WTC11 (cell line): ENCODE measurements around the gene IRF4. TPM values are rescaled to one million over a fixed set of nuclear protein-coding genes. Genes with fewer than 3 reads are reported as not detected.

Experiments
- ATAC-seq: fragments of 200-7000 bp; cut with Tn5 transposase; 2 replicates; pipeline ENCODE4 v1.10.0; 2021; ENCODE audit warnings: mild to moderate bottlenecking, moderate library complexity
- CTCF ChIA-PET: fragments of 300-600 bp; sonication (Branson Sonifier 250); formaldehyde crosslinking; loops from one replicate; lab custom pipeline; 2021; ENCODE audit warnings: antibody characterized with exemption; lab: Charles Lee
- POLR2A ChIA-PET: fragments of 350-600 bp; sonication (Branson Sonifier 250); formaldehyde crosslinking; loops from one replicate; lab custom pipeline; 2021; ENCODE audit warnings: antibody characterized with exemption; lab: Charles Lee
- DNase-seq: peaks from one replicate; pipeline ENCODE4 v3.0.0; 2021; ENCODE audit warnings: low spot score
- H3K27ac Mint-ChIP-seq: 2 replicates; pipeline ENCODE4 v1.8.0; 2021; ENCODE audit warnings: mixed read lengths
- H3K27me3 Mint-ChIP-seq: 2 replicates; pipeline ENCODE4 v1.8.0; 2021; ENCODE audit warnings: low read depth, mild to moderate bottlenecking, moderate library complexity, mixed read lengths
- H3K36me3 Mint-ChIP-seq: 2 replicates; pipeline ENCODE4 v1.8.0; 2021; ENCODE audit warnings: mixed read lengths
- H3K4me1 Mint-ChIP-seq: 2 replicates; pipeline ENCODE4 v1.8.0; 2022; ENCODE audit warnings: mixed read lengths
- H3K4me3 Mint-ChIP-seq: 2 replicates; pipeline ENCODE4 v1.8.0; 2021; ENCODE audit warnings: mild to moderate bottlenecking, moderate library complexity, mixed read lengths
- H3K9me3 Mint-ChIP-seq: 2 replicates; pipeline ENCODE4 v1.8.0; 2021; ENCODE audit warnings: mixed read lengths
- ATF1 ChIP-seq: sonication (generic); formaldehyde crosslinking; IDR thresholded peaks from 2 replicates; pipeline ENCODE4 v1.8.1; 2023; ENCODE audit warnings: mild to moderate bottlenecking, moderate library complexity, missing genetic modification reagents
- CREM ChIP-seq: sonication (generic); formaldehyde crosslinking; IDR thresholded peaks from 2 replicates; pipeline ENCODE4 v1.8.1; 2022; ENCODE audit warnings: mild to moderate bottlenecking, missing genetic modification reagents, moderate library complexity
- ESRRA ChIP-seq: sonication (generic); formaldehyde crosslinking; IDR thresholded peaks from 2 replicates; pipeline ENCODE4 v1.8.1; 2022; ENCODE audit warnings: mild to moderate bottlenecking, missing genetic modification reagents, borderline replicate concordance
- FOXJ3 ChIP-seq: sonication (generic); formaldehyde crosslinking; IDR thresholded peaks from 2 replicates; pipeline ENCODE4 v1.9.0; 2021; ENCODE audit warnings: missing genetic modification reagents, mild to moderate bottlenecking, borderline replicate concordance
- GTF2I ChIP-seq: fragments of 250-450 bp; sonication (Bioruptor Pico); conservative IDR thresholded peaks from 2 replicates; pipeline ENCODE4 v1.4.0; 2021; ENCODE audit warnings: mild to moderate bottlenecking
- HMGA2 ChIP-seq: fragments of 250-450 bp; sonication (Bioruptor Pico); IDR thresholded peaks from 2 replicates; pipeline ENCODE4 v1.4.0; 2021; ENCODE audit warnings: mild to moderate bottlenecking, moderate library complexity
- IRF2 ChIP-seq: sonication (generic); formaldehyde crosslinking; IDR thresholded peaks from 2 replicates; pipeline ENCODE4 v1.8.0; 2022; ENCODE audit warnings: low read depth, missing genetic modification reagents, borderline replicate concordance
- NFATC4 ChIP-seq: fragments of 250-450 bp; sonication (Bioruptor Pico); IDR thresholded peaks from 2 replicates; pipeline ENCODE4 v1.9.0; 2021; ENCODE audit warnings: mild to moderate bottlenecking
- NR1H2 ChIP-seq: sonication (generic); formaldehyde crosslinking; IDR thresholded peaks from 2 replicates; pipeline ENCODE4 v1.9.0; 2021; ENCODE audit warnings: mild to moderate bottlenecking, moderate library complexity, missing genetic modification reagents
- OVOL2 ChIP-seq: fragments of 250-450 bp; sonication (Bioruptor Pico); IDR thresholded peaks from 2 replicates; pipeline ENCODE4 v1.9.0; 2021; ENCODE audit warnings: mild to moderate bottlenecking, borderline replicate concordance
- RELA ChIP-seq: sonication (generic); formaldehyde crosslinking; IDR thresholded peaks from 2 replicates; pipeline ENCODE4 v1.8.1; 2022; ENCODE audit warnings: missing genetic modification reagents, mild to moderate bottlenecking, borderline replicate concordance
- SMAD4 ChIP-seq: sonication (generic); formaldehyde crosslinking; IDR thresholded peaks from 2 replicates; pipeline ENCODE4 v1.8.0; 2022; ENCODE audit warnings: mild to moderate bottlenecking, missing genetic modification reagents
- SOX15 ChIP-seq: fragments of 250-450 bp; sonication (Bioruptor Pico); IDR thresholded peaks from 2 replicates; pipeline ENCODE4 v1.9.0; 2021; ENCODE audit warnings: mild to moderate bottlenecking
- TEAD4 ChIP-seq: sonication (generic); formaldehyde crosslinking; IDR thresholded peaks from 2 replicates; pipeline ENCODE4 v1.8.0; 2022; ENCODE audit warnings: mild to moderate bottlenecking, missing genetic modification reagents
- ZNF121 ChIP-seq: sonication (generic); formaldehyde crosslinking; IDR thresholded peaks from 2 replicates; pipeline ENCODE4 v1.8.0; 2023; ENCODE audit warnings: missing genetic modification reagents
- ZNF219 ChIP-seq: sonication (generic); formaldehyde crosslinking; IDR thresholded peaks from 2 replicates; pipeline ENCODE4 v1.8.0; 2023; ENCODE audit warnings: missing genetic modification reagents, mild to moderate bottlenecking, borderline replicate concordance
- ZNF423 ChIP-seq: fragments of 250-450 bp; sonication (Bioruptor Pico); IDR thresholded peaks from 2 replicates; pipeline ENCODE4 v2.1.2; 2022; ENCODE audit warnings: mild to moderate bottlenecking, moderate library complexity
- total RNA-seq: library from RNA; stranded (reverse); gene quantifications from 3 replicates; pipeline ENCODE4 v1.2.3, GENCODE V29; 2021
- TF ChIP-seq, protein P1 (sequence below): sonication (generic); formaldehyde crosslinking; IDR thresholded peaks from 2 replicates; pipeline ENCODE4 v1.8.0; 2023; ENCODE audit warnings: missing genetic modification reagents, mild to moderate bottlenecking, borderline replicate concordance
- TF ChIP-seq, protein P2 (sequence below): fragments of 250-450 bp; sonication (Bioruptor Pico); conservative IDR thresholded peaks from 2 replicates; pipeline ENCODE4 v1.9.0; 2021; ENCODE audit warnings: mild to moderate bottlenecking
- TF ChIP-seq, protein P3 (sequence below): sonication (generic); formaldehyde crosslinking; IDR thresholded peaks from 2 replicates; pipeline ENCODE4 v1.8.0; 2023; ENCODE audit warnings: missing genetic modification reagents
- TF ChIP-seq, protein P4 (sequence below): sonication (generic); formaldehyde crosslinking; IDR thresholded peaks from 2 replicates; pipeline ENCODE4 v1.8.1; 2023; ENCODE audit warnings: mild to moderate bottlenecking, moderate library complexity, missing genetic modification reagents
- TF ChIP-seq, protein P5 (sequence below): sonication (generic); formaldehyde crosslinking; IDR thresholded peaks from 2 replicates; pipeline ENCODE4 v1.8.0; 2022; ENCODE audit warnings: mild to moderate bottlenecking, missing genetic modification reagents
- TF ChIP-seq, protein P6 (sequence below): sonication (generic); formaldehyde crosslinking; IDR thresholded peaks from 2 replicates; pipeline ENCODE4 v1.8.0; 2022; ENCODE audit warnings: mild to moderate bottlenecking, missing genetic modification reagents
- TF ChIP-seq, protein P7 (sequence below): sonication (generic); formaldehyde crosslinking; IDR thresholded peaks from 2 replicates; pipeline ENCODE4 v1.8.1; 2023; ENCODE audit warnings: mild to moderate bottlenecking, missing genetic modification reagents, moderate library complexity

The IRF4 gene
- total RNA-seq, 1 experiment from 2014 or later, result 1.6 TPM

DNA sequence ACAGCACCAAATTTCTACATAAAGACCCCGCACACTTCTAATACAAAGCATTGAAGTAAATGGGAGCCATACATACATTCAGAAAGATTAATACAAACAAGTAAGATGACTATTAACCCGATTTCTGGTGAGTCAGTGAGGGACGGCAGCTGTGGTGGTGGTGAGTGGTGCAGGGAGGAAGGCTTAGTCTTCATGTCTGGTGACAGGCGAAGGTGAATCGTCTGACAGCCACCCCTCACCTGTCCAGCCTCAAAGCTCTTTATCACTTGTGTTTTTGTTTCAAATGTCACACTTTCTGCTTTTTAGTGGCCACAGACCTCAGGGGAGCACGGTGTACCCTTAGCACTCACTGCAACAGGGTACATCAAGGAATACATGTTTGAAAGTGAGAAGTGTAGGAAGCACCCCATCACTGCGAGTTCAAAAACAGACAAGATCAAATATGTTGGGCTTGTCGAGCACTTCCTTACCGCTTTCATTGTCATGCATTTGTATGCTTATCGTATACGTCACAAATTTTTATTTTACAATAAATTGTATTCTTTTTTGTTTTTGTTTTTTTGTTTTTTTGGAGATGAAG lies 63.5 kb downstream of the IRF4 start (continued):
- TF ChIP-seq, protein P1, sequence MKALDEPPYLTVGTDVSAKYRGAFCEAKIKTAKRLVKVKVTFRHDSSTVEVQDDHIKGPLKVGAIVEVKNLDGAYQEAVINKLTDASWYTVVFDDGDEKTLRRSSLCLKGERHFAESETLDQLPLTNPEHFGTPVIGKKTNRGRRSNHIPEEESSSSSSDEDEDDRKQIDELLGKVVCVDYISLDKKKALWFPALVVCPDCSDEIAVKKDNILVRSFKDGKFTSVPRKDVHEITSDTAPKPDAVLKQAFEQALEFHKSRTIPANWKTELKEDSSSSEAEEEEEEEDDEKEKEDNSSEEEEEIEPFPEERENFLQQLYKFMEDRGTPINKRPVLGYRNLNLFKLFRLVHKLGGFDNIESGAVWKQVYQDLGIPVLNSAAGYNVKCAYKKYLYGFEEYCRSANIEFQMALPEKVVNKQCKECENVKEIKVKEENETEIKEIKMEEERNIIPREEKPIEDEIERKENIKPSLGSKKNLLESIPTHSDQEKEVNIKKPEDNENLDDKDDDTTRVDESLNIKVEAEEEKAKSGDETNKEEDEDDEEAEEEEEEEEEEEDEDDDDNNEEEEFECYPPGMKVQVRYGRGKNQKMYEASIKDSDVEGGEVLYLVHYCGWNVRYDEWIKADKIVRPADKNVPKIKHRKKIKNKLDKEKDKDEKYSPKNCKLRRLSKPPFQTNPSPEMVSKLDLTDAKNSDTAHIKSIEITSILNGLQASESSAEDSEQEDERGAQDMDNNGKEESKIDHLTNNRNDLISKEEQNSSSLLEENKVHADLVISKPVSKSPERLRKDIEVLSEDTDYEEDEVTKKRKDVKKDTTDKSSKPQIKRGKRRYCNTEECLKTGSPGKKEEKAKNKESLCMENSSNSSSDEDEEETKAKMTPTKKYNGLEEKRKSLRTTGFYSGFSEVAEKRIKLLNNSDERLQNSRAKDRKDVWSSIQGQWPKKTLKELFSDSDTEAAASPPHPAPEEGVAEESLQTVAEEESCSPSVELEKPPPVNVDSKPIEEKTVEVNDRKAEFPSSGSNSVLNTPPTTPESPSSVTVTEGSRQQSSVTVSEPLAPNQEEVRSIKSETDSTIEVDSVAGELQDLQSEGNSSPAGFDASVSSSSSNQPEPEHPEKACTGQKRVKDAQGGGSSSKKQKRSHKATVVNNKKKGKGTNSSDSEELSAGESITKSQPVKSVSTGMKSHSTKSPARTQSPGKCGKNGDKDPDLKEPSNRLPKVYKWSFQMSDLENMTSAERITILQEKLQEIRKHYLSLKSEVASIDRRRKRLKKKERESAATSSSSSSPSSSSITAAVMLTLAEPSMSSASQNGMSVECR (CRISPR knock-in tag), result no peak
- TF ChIP-seq CREM (CRISPR knock-in tag), result no peak
- TF ChIP-seq ZNF423 (CRISPR knock-in tag), result no peak
- no peak for TF ChIP-seq ZNF121 (CRISPR knock-in tag)
- TF ChIP-seq, protein P2, sequence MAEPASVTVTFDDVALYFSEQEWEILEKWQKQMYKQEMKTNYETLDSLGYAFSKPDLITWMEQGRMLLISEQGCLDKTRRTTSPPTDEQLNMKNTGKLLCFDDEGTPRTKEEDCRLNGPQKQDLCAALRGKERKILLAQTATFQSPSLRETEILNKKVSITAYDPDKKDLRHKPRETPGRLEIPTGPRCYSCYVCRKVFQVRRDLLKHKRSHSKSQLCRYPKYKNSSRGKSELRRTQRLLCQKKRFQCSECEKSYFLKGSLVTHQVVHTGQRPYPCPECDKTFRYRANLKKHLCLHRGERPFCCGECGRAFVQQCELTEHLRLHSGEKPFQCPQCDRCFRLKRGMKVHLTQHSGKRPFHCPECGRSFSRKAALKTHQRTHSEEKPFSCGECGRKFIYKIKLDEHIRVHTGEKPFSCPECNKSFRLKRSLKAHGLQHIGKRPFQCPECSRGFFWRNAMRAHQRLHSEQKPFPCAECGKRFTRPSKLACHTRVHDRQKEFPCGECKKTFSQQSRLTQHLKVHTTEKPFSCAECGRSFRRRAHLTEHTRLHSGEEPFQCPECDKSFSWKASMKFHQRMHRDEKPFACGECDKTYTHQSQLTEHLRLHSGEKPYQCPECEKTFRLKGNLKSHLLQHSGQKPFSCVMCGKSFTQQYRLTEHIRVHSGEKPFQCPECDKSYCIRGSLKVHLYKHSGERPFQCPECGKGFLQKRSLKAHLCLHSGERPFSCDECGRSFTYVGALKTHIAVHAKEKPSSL, result no peak
- TF ChIP-seq, protein P3, sequence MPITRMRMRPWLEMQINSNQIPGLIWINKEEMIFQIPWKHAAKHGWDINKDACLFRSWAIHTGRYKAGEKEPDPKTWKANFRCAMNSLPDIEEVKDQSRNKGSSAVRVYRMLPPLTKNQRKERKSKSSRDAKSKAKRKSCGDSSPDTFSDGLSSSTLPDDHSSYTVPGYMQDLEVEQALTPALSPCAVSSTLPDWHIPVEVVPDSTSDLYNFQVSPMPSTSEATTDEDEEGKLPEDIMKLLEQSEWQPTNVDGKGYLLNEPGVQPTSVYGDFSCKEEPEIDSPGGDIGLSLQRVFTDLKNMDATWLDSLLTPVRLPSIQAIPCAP (CRISPR knock-in tag), result no peak
- TF ChIP-seq, protein P4, sequence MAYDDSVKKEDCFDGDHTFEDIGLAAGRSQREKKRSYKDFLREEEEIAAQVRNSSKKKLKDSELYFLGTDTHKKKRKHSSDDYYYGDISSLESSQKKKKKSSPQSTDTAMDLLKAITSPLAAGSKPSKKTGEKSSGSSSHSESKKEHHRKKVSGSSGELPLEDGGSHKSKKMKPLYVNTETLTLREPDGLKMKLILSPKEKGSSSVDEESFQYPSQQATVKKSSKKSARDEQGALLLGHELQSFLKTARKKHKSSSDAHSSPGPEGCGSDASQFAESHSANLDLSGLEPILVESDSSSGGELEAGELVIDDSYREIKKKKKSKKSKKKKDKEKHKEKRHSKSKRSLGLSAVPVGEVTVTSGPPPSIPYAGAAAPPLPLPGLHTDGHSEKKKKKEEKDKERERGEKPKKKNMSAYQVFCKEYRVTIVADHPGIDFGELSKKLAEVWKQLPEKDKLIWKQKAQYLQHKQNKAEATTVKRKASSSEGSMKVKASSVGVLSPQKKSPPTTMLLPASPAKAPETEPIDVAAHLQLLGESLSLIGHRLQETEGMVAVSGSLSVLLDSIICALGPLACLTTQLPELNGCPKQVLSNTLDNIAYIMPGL (CRISPR knock-in tag), result no peak
- no peak for TF ChIP-seq FOXJ3 (CRISPR knock-in tag)
- TF ChIP-seq, all 79 proteins: peak for 0

DNA sequence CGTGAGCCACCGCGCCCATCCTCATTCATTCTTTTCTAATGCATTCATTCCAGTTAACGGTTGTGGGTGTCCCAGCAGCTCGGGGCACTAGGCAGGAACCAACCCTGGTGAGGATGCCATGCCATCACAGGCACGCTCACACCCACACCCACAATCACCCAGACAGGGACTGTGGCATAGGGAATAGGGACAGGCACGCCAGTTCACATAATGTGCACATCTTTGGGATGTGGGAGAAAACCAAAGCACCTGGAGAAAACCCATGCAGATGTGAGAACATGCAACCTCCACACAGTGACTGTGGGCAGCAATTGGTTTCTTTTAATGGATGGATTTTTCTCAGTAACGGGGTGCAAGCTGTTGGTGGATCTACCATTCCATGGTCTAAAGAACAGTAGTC lies 64.3 kb downstream of the IRF4 start:
- no peak overlapping the region for H3K4me3 Mint-ChIP-seq
- H3K36me3 Mint-ChIP-seq, result peaks cover 8% of the 10 kb centered on the region; the same call in 1 of the 2 replicates
- no peak overlapping the region for H3K27ac Mint-ChIP-seq
- ChIA-PET CTCF (no interaction called here), POLR2A (no interaction called here)
- peaks cover 20% of the 10 kb centered on the region for H3K4me1 Mint-ChIP-seq
- ATAC-seq (no peak), DNase-seq (no peak)
- H3K27me3 Mint-ChIP-seq, result no peaks in the 10 kb centered on the region
- H3K9me3 Mint-ChIP-seq, result peaks cover 22% of the 10 kb centered on the region
- TF ChIP-seq GTF2I (no peak), NFATC4 (CRISPR knock-in tag) (no peak), IRF2 (CRISPR knock-in tag) (no peak), SOX15 (CRISPR knock-in tag) (no peak), ATF1 (CRISPR knock-in tag) (no peak), NR1H2 (CRISPR knock-in tag) (no peak), ZNF219 (no peak), OVOL2 (no peak), SMAD4 (no peak), ESRRA (CRISPR knock-in tag) (no peak), RELA (CRISPR knock-in tag) (no peak), HMGA2 (CRISPR knock-in tag) (no peak), TEAD4 (CRISPR knock-in tag) (no peak)
- TF ChIP-seq, protein P5, sequence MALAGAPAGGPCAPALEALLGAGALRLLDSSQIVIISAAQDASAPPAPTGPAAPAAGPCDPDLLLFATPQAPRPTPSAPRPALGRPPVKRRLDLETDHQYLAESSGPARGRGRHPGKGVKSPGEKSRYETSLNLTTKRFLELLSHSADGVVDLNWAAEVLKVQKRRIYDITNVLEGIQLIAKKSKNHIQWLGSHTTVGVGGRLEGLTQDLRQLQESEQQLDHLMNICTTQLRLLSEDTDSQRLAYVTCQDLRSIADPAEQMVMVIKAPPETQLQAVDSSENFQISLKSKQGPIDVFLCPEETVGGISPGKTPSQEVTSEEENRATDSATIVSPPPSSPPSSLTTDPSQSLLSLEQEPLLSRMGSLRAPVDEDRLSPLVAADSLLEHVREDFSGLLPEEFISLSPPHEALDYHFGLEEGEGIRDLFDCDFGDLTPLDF (CRISPR knock-in tag), result no peak
- TF ChIP-seq, protein P6, sequence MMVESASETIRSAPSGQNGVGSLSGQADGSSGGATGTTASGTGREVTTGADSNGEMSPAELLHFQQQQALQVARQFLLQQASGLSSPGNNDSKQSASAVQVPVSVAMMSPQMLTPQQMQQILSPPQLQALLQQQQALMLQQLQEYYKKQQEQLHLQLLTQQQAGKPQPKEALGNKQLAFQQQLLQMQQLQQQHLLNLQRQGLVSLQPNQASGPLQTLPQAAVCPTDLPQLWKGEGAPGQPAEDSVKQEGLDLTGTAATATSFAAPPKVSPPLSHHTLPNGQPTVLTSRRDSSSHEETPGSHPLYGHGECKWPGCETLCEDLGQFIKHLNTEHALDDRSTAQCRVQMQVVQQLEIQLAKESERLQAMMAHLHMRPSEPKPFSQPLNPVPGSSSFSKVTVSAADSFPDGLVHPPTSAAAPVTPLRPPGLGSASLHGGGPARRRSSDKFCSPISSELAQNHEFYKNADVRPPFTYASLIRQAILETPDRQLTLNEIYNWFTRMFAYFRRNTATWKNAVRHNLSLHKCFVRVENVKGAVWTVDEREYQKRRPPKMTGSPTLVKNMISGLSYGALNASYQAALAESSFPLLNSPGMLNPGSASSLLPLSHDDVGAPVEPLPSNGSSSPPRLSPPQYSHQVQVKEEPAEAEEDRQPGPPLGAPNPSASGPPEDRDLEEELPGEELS (CRISPR knock-in tag), result no peak
- TF ChIP-seq, protein P7, sequence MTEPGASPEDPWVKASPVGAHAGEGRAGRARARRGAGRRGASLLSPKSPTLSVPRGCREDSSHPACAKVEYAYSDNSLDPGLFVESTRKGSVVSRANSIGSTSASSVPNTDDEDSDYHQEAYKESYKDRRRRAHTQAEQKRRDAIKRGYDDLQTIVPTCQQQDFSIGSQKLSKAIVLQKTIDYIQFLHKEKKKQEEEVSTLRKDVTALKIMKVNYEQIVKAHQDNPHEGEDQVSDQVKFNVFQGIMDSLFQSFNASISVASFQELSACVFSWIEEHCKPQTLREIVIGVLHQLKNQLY, result no peak
